GM21737 (cell line): ENCODE data around the gene CD247.

ENCODE experiments used
- ATAC-seq: cut with Tn5 transposase; IDR thresholded peaks from one replicate; pipeline ENCODE4 v1.9.1; 2021; ENCODE audit warnings: mild to moderate bottlenecking, moderate library complexity; ENCODE audit not compliant: unreplicated experiment

Gene CD247

GRCh38 chr1:167542109-167543032, 24.0 kb upstream of the CD247 start:
- no peak for ATAC-seq

DNA sequence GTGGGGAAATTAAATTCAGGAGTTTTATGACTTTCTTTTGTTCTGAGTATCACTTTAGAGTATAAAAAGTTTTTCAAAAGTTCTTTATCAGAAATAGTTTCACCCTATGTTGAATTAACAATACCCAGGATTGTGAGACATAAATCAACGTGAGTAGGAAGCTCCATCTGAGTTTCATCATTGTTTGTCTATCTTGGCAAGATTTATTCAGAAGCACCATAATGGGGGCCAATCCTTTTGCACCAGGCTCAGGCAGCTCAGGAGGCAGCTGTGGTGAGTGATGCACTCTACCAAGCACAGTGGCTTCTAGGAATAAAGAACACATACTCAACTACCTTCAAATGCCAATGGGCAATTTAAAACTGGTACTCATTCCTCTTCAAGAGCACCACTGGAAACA, 23.3 kb upstream of the CD247 start:
- no peak for ATAC-seq

DNA sequence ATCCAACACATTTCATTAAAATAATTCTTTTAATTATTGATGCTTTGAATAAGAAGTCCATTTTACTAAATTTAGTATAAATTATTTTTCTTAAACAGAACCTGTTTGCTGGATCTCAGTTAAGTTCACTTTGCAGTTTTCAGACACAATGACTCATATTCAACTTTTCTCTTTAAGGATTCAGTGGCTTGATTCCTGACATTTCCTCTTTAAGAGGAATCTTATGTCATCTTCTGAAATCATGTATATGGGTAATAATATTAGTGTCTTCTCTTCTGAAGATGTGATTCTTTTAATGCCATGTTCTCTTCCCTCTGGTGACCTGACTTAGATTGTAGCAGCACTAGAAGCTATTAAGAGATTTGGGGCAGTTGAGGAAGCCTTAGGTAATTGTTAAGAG, 22.7 kb upstream of the CD247 start:
- ATAC-seq: no peak

- no peak for ATAC-seq
Measured at GRCh38 chr1:167538657-167539056, 20.3 kb upstream of the CD247 start.

DNA sequence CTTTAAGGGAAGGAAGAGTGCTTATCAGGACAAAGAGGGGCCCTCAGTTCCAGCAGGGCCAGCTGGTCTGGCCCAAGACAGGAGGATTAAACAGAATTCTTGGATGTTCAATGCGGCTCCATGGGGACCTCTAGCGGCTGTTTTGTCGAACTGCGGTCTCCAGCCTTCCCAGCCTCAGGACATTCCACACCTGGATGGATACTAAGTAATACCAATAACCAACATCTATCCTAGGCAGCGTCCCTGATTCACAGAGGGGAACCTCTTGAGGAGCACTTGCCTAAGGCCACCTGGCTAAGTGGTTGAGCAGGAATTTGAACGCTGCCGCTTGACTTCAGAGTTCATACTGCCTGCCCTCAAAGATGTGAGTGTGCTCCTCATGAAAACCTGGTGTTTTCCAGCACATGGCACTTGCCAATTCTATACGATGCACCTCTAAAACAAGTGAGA, 15.5 kb upstream of the CD247 start:
- peak; percentile 57 for ATAC-seq

DNA sequence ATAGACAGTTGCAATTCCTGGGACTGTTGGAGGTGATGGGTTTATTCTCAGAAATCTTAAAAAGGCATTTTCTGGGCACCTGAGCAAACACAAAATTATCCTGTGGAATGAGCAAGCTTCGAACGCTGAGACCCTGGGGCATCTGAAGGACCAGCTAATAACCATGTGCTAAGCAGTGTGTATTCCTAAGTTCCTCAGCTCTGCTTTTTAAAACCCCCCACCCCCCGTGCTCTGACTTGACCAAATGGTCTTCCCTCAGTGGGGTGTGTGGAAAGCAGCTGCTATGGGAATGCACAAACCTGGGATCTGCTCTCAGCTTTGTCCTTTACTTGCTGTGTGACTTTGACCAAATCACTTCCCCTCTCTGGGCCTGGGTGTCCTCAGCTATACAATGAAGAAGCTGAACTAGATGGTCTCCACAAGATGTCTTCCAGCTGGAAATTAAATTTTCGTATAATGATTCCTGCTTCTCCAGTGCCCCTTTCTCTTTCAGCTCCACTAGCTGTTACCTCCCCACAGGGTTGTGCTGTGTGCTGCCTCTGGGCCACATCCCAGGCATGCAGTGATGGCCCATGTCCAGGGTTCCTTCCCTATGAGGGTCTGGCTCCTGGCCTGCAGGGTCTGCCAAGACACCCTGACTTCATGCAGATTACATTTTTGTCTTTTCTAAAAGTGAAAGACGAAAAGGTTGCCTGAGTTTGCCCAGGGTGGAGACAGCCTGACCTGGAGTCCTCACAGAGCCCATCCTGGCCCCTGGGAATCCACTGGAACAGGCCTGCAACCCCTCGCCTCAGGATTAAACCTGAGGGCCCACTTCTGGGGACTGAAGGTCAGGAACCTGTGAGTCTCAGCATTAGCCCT, 14.9 kb upstream of the CD247 start:
- ATAC-seq: no peak

DNA sequence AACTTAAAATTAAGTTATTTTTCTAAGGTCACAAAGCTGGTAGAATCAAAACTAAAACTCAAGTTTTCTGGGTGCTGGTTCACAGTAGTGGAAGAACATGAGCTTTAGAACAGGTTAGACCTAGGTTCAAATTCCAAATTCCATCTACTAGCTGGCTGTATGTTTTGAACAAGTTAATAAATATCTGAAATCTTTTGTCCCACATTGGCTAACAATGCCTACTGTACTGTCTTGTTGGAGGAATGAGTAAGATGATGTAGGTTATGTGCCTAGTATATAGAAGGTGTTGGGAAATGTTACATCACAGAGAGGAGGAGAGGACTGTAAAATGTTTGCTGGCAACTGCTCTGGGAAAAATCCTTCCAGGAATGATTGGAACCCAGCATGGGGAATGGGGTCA, 14.0 kb upstream of the CD247 start:
- ATAC-seq: no peak

DNA sequence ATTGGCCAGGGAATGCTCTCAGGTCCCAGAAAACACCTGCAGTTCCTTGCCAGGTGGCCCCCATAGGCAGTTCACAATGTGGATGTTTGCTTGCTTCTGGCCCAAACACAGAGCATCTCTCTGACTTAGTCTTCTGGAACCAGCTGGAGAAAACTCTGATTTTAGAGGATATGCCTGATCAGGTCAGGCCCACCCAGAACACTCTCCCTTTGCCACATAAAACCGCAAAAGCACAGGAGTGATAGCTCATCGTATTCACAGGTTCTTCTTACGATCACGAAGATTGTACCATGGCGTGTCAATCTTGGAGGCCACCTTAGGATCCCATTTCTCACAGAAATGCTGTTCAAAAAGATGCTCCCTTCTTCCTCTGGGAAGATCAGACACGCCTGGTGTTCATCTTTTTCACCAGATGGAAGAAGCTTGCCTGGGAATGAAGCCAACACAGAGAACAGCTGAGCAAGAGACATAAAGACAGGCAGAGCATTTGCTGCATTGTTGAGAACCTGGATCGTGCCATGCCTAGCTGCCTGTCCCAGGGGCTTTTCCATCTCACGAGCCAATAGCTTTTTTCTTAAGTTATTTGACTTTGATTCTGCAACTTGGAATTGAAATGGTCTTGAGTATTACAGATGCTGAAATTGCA, 11.6 kb upstream of the CD247 start:
- ATAC-seq: no peak

GRCh38 chr1:167528057-167528728, 9.9 kb upstream of the CD247 start:
- no peak for ATAC-seq

- ATAC-seq: no peak
Measured at GRCh38 chr1:167526667-167527383, 8.5 kb upstream of the CD247 start.

DNA sequence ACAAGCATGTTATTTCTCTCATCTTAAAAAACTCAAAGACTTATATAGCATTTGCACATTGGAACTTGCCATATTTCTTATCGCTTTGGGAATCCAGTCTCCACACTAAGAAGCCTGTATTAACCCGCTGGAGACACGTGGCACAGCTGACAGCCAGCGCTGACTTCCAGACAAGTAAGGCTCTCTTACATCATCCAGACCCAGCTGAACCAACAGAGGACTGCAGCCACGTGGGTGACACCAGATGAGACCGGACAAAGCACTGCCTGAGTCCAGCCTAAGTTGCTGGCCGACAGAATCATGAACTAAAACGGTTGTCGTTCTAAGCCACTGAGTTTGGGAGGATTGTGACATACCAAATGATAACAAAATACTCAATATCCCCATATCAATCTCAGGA, 6.3 kb upstream of the CD247 start:
- ATAC-seq: no peak

DNA sequence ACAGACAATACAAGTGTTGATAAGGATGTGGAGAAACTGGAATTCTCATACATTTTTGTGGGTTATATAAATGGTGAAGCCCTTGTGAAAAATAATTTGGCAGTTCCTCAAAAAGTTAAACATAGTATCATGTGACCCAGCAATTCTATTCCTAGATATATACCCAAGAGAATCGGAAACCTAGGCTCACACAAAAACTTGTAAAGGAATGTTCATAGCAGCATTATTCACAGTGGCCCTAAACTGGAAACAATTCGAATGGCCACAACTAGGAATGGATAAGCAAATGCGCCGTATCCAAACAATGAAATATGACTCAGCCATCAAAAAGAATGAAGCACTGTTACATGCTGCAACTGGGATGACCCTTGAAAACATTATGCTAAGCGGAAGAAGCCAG, 3.9 kb upstream of the CD247 start:
- no peak for ATAC-seq

- ATAC-seq: no peak
Measured at GRCh38 chr1:167520711-167521206, 2.4 kb upstream of the CD247 start.

DNA sequence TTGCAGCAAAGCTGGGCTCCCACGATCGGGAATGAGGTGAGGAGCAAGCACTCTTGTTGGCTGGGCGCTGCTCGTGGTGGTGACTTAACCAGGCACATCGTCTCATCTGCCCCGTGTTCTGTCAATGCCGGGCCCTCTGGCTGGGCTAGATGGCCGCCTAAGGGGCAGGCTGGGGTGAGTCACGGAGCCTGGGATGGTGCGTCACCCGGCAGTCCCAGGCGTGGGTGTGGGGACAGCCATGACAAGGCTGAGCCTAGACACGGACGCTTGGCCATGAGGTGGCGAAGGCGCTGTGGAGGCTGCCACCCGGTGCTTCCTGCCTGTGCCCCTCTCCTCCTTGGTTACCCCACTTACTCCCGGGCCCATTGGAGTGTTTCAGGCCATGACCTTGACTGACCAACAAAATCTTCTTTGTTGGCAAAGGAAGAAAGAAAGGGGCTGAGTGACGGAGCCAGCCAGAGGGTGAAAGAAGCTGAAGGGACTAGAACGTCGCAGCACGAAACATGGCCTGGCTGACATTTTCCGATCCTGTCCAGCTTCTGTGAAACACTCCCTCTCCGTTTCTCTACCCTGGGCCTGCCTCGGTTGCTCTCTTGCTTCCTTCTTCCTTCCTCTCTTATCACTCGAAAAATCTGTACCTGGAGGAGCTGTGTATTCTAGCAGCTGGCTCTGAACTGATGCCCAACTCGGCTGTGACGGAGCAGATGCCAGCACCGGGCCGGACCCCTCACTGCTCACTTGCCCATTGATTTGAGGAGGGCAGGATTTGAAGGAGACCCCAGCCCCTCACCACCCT, 596 bp downstream of the CD247 start:
- ATAC-seq: no peak

DNA sequence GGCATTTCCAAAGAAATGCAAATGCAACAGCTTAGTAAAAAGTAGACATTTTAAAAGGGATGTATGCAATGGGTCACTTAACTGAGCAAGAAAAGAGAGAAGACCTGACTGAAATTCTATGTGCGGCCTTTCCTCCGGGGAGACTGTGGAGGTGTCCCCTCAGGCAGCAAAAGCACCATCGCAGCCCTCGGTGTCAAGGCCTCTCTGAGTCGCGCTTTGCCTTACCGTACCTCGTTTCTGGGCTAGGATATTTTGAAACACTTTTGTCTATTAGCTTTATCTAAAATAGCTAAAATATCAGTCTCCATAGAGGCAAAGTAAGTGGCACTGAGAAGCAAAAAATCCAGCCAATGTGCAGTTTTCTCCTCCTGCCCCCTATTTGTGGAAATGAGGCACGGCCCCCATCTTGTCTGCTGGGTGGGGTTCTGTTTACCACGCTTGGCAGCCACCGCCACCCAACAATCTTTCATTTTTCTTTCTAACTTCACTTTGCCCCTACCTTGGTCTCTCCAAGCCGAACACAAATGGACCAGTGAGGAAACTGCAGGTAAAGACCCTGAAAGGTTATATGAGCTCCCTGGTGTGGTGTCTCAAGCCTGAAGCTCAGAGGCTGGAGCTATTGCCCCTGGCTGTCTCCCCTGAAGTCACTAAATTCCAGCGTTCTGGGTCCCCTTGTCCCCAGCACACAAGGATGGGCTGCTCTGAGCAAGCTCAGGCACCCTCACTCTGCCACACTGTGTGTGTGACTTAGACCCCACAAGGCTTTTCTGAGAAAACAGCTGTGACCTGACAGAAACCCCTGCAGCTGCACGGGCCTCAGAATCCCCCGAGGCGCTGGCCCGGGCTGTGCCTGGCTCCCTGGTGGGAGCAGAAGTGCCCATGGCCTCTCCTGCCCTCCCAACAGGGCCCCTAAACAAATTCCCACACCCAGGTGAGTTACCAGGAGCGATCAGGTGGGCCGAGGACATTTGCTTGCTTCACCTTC, 1.6 kb downstream of the CD247 start:
- ATAC-seq: no peak

- no peak for ATAC-seq
Measured at GRCh38 chr1:167515893-167516321, 2.4 kb downstream of the CD247 start.

GRCh38 chr1:167515461-167515860, 2.9 kb downstream of the CD247 start:
- no peak for ATAC-seq

DNA sequence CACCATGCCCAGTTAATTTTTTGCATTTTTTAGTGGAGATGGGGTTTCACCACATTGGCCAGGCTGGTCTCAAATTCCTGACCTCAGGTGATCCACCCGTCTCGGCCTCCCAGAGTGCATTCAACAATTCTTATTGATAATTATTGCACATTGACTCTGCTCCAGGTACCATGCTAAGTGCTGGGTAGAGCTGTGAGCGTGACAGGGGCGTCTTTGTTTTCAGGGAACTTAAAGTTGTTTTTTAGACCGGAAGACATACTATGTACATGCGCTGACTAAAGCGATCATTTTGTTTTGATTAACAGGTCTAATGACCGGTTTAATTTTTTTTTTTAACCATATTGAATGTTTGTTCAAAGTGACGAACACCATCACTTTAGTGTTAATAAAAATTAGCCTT, 4.0 kb downstream of the CD247 start:
- ATAC-seq: no peak
